NCI-H2196 (cell line): ENCODE measurements around the gene PPP1R3D.
"Not testable (repeated sequence)": the region's sequence is repeated elsewhere in the genome, so short reads cannot be mapped to it uniquely, and the experiment has no call there.

ENCODE experiments used
- DNase-seq: peaks from one replicate; lab custom pipeline; 2025; ENCODE audit not compliant: unreplicated experiment; lab: John Stamatoyannopoulos, UW

Gene PPP1R3D

GRCh38 chr20:59925899-59926298 lies 14.2 kb downstream of the PPP1R3D start:
- DNase-seq: peak; percentile 33

DNA sequence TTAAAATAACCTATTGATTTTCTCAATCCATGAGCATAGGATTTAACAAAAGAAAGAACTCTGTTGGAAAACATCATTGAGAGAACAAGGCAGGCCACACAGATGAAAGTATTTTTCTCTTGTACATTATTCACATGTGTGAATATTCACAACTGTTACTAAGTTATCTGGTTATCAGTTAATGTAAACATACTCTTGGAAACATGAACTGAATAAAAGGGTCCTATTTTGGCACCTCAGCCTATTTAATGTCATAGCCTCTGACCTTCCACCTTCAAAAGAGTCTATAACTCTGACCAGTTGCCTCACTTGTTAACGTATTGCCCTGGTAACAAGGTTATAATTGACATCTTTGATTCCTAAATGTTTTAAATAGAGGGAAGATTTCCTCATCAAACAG lies 14.7 kb downstream of the PPP1R3D start:
- DNase-seq: no peak

DNA sequence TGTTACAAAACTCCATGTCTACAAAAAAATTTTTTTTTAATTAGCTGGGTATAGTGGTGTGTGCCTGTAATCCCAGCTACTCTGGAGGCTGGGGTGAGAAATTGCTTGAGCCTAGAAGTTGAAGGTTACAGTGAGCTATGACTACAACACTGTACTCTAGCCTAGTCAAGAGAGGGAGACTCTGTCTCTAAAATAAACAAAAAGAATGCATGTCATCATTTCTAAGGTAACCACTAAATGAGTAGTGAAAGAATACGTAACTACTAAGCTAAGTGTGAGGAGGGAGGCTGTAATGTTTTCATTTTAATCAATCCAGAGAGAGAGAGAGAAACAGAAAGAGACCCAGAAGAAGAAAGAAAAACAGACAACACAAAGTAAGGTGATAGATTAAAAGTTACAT lies 16.6 kb downstream of the PPP1R3D start:
- no peak for DNase-seq

GRCh38 chr20:59920944-59921343 lies 19.2 kb downstream of the PPP1R3D start:
- no peak for DNase-seq

DNA sequence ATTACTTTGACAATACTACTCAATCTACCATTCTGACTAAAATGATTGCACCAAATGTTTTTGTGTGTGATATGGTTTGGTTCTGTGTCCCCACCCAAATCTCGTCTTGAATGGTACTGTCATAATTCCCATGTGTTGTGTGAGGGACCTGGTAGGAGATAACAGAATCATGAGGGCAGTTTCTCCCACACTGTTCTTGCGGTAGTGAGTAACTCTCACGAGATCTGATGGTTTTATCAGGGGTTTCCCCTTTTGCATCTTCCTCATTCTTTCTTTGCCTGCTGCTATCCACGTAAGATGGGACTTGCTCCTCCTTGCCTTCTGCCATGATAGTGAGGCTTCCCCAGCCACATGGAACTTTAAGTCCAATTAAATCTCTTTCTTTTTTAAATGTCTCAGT lies 27.5 kb downstream of the PPP1R3D start:
- DNase-seq: no peak

DNA sequence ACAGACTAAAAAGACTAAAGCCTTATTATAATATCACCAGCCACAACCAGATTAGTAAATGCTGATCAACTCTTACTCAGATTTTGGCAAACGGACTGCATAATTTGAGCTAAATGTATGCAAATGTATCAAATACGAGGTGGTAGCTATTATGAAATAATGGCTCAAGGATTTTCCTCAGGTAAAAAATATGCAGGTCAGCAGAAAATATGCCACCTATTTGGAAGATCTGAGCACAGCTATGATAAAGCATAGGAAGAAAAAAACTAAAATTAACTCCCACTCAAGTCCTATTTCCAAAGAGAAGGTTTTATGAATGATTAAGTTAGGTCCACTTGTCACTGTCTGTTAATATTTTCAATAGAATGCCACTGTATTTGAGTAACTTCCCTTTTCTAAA lies 29.1 kb downstream of the PPP1R3D start:
- DNase-seq: no peak

- DNase-seq: no peak
Measured at GRCh38 chr20:59908855-59909254, 31.2 kb downstream of the PPP1R3D start.

DNA sequence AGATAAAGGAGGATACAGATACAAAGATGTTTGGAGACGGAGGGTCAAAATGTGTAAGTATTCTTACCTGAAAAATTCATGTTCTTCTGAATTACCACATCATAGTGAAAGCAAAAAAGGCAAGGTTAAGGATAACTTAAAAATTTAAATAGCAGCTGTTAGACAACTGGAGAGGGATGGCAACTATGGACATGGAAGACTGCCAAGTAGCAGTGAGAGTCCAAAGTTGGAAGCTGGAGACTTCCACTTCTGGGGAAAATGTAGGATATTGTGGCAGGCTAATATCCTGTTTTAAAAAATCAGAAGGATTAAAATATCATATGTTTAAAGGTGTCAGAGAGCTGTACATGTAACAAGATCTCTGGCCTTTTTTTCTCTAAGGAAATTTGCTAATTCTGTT lies 36.5 kb downstream of the PPP1R3D start:
- DNase-seq: no peak

DNA sequence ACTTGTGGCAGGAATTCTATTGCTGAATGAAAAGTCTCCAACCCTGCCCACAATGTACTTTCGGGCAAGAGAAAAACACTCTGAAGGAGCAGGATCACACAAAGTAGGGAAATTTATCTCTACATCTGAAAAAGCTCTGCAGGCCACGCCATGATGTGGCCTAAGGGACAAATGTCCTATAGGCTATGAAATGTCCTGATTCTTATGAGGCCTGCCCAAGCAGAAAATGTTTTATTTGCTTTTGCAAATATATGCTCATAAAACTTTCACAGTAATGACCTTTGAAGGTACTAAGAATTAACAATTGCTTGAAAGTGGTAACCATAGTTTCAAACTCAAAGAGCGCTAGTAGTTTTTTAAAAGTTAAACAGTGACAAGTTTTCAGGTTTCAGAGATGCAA lies 37.6 kb downstream of the PPP1R3D start:
- no peak for DNase-seq

DNA sequence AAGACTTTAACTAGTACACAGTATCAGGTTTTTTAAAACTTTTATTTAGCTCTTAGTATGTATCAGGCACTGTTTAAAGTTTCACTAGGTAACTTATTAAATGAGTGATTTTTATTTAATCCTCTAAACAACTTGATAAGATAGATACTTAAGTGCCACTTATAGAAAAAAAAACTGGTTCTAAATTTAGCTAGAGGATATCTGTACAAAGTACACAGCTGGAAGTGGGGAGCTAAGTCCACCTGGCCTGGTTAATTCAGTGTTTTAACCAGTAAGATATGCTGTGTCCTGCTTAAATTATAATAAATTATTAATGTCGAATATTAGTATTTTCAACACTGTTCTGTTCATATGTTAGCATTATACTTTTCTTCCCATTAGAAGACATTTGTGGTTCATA lies 44.2 kb downstream of the PPP1R3D start:
- no peak for DNase-seq

DNA sequence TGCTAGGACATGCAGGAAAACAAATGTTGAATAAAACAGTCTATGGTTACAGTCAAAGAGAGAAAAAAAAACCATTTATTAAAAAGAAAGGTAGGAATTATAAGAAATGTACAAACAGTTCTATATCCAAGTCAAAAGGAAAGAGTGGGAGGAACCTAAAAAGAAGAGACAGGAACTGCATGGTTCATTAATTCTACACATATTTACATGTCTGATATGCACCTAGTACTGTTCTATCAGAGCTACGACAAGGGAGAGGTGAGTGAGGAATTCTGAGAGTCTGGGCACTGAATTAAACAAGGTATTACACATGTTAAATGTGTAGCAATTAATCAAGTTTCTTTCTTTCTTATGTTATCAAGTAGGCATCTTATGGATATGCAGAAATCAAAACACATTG lies 48.5 kb downstream of the PPP1R3D start:
- DNase-seq: no peak

- DNase-seq: not testable (repeated sequence)
Measured at GRCh38 chr20:59890035-59890434, 50.1 kb downstream of the PPP1R3D start.

DNA sequence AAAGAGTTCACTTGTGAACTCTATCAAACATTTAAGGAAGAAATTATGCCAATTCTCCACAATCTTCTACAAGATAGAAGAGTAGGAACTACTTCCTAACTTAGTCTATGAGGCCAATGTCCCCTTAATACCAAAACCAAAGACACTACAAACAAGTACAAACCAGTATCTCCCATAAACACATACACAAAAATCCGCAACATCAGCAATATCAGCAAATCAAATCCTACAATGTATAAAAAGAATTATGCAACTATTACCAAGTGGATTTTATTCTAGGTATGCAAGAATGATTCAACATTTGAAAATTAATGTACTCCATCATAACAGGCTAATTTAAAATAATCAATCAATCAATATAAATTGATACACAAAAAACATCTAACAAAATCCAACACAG lies 52.1 kb downstream of the PPP1R3D start:
- DNase-seq: no peak
